ENCODE data around the gene ATG13. TPM values are rescaled to one million over a fixed set of nuclear protein-coding genes. Genes with fewer than 3 reads are reported as not detected.
A peak's percentile ranks its signal among the peaks of the same experiment; 100 is the strongest.

The ATG13 gene
- polyA plus RNA-seq, 1 donor (not counting 4 experiments of a cell fraction or from before 2014, with no cell fraction given): 33.3 TPM

GRCh38 chr11:46594785-46595184, 22.6 kb upstream of the ATG13 start:
- Histone ChIP-seq H3K4me1 (ENCODE audit: control insufficient read depth, extremely low read depth, insufficient read depth, low read length) (peaks cover 12% of the 10 kb centered on the region), H3K36me3 (ENCODE audit: control insufficient read depth in 2 of 2, extremely low read depth in 1 of 2, insufficient read depth in 2 of 2, low read length in 2 of 2) (no peaks in the 10 kb centered on the region), H3K9ac (ENCODE audit: control insufficient read depth, extremely low read depth, insufficient read depth, low read length) (no peak overlapping the region), H4K20me1 (ENCODE audit: control insufficient read depth, extremely low read depth, insufficient read depth, low read length) (no peaks in the 10 kb centered on the region), H3K79me2 (ENCODE audit: control insufficient read depth, insufficient read depth, low read length) (peaks cover 40% of the 10 kb centered on the region), H3K27ac (ENCODE audit: control insufficient read depth, insufficient read depth, low read length) (no peak overlapping the region), H3K4me3 (ENCODE audit: control insufficient read depth in 2 of 3, extremely low read depth in 1 of 3, insufficient read depth in 2 of 3, low read depth in 1 of 3, low read length in 3 of 3) (no peak overlapping the region), H3K9me3 (ENCODE audit: control insufficient read depth, low read depth, low read length) (no peaks in the 10 kb centered on the region), H3K27me3 (ENCODE audit: control insufficient read depth, extremely low read depth, insufficient read depth, low read length) (no peaks in the 10 kb centered on the region), H2AFZ (ENCODE audit: control insufficient read depth, low read length) (peak overlapping the region; percentile 78), H3K9me1 (ENCODE audit: control insufficient read depth, extremely low read depth, insufficient read depth, low read length) (no peaks in the 10 kb centered on the region), H3K4me2 (ENCODE audit: control insufficient read depth, extremely low read depth, insufficient read depth, low read depth, low read length) (peak overlapping the region; percentile 90)
- TF ChIP-seq, protein P1, sequence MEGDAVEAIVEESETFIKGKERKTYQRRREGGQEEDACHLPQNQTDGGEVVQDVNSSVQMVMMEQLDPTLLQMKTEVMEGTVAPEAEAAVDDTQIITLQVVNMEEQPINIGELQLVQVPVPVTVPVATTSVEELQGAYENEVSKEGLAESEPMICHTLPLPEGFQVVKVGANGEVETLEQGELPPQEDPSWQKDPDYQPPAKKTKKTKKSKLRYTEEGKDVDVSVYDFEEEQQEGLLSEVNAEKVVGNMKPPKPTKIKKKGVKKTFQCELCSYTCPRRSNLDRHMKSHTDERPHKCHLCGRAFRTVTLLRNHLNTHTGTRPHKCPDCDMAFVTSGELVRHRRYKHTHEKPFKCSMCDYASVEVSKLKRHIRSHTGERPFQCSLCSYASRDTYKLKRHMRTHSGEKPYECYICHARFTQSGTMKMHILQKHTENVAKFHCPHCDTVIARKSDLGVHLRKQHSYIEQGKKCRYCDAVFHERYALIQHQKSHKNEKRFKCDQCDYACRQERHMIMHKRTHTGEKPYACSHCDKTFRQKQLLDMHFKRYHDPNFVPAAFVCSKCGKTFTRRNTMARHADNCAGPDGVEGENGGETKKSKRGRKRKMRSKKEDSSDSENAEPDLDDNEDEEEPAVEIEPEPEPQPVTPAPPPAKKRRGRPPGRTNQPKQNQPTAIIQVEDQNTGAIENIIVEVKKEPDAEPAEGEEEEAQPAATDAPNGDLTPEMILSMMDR (optimal IDR thresholded peaks at IDR 0.05 in 1 of 3, IDR thresholded peaks at IDR 0.05 in 1 of 3, conservative IDR thresholded peaks at IDR 0.05 in 1 of 3; ENCODE audit: extremely low read depth in 1 of 3, insufficient read depth in 2 of 3, low read length in 3 of 3): no peak
- TF ChIP-seq EZH2 (IDR thresholded peaks at IDR 0.05; ENCODE audit: low read length): no peak
- DNase-seq (ENCODE audit: low read depth, low spot score) (no peak), FAIRE-seq (no peak)
- dilution Hi-C loops (cut with MboI; ENCODE audit: extremely low pct_ligation_motif_present, low sequenced_read_pairs): no loop called here

DNA sequence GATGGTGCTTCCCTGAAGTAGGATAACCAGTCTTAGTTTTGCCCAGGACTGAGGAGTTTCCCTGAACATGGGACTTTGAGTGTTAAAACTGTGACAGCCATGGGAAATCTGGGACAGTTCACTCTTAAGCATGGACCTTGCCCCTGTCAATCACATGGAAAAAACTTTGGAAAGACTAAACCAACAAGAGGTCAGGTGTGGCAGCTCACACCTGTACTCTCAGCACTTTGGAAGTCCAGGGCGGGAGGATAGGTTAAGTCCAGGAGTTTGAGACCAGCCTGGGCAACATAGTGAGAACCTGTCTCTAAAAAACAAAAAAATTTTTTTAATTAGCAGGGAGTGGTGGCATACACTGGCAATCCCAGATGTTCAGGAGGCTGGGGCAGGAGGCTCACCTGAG, 20.2 kb upstream of the ATG13 start:
- peaks cover 4% of the 10 kb centered on the region for H3K4me1 ChIP-seq (ENCODE audit: control insufficient read depth, extremely low read depth, insufficient read depth, low read length)
- dilution Hi-C loops (cut with MboI; ENCODE audit: extremely low pct_ligation_motif_present, low sequenced_read_pairs): no loop called here
- H3K4me3 ChIP-seq (ENCODE audit: control insufficient read depth in 2 of 3, extremely low read depth in 1 of 3, insufficient read depth in 2 of 3, low read depth in 1 of 3, low read length in 3 of 3): no peak overlapping the region
- no peaks in the 10 kb centered on the region for H3K27me3 ChIP-seq (ENCODE audit: control insufficient read depth, extremely low read depth, insufficient read depth, low read length)
- DNase-seq (ENCODE audit: low read depth, low spot score) (no peak), FAIRE-seq (no peak)
- H3K79me2 ChIP-seq (ENCODE audit: control insufficient read depth, insufficient read depth, low read length): peaks cover 17% of the 10 kb centered on the region
- no peaks in the 10 kb centered on the region for H3K9me1 ChIP-seq (ENCODE audit: control insufficient read depth, extremely low read depth, insufficient read depth, low read length)
- no peaks in the 10 kb centered on the region for H3K9me3 ChIP-seq (ENCODE audit: control insufficient read depth, low read depth, low read length)
- H2AFZ ChIP-seq (ENCODE audit: control insufficient read depth, low read length): no peak overlapping the region
- TF ChIP-seq, protein P1 (optimal IDR thresholded peaks at IDR 0.05 in 1 of 3, IDR thresholded peaks at IDR 0.05 in 1 of 3, conservative IDR thresholded peaks at IDR 0.05 in 1 of 3; ENCODE audit: extremely low read depth in 1 of 3, insufficient read depth in 2 of 3, low read length in 3 of 3): no peak
- TF ChIP-seq EZH2 (IDR thresholded peaks at IDR 0.05; ENCODE audit: low read length): no peak
- no peaks in the 10 kb centered on the region for H4K20me1 ChIP-seq (ENCODE audit: control insufficient read depth, extremely low read depth, insufficient read depth, low read length)
- H3K36me3 ChIP-seq (ENCODE audit: control insufficient read depth in 2 of 2, extremely low read depth in 1 of 2, insufficient read depth in 2 of 2, low read length in 2 of 2): no peaks in the 10 kb centered on the region
- no peak overlapping the region for H3K4me2 ChIP-seq (ENCODE audit: control insufficient read depth, extremely low read depth, insufficient read depth, low read depth, low read length)
- no peak overlapping the region for H3K27ac ChIP-seq (ENCODE audit: control insufficient read depth, insufficient read depth, low read length)
- no peak overlapping the region for H3K9ac ChIP-seq (ENCODE audit: control insufficient read depth, extremely low read depth, insufficient read depth, low read length)

All from keratinocyte (primary cell).